IPS DF 6.9 (cell line): ENCODE results near the gene CCR6.

Experiments
- DNase-seq: peaks from one replicate; pipeline ENCODE4 v3.0.0-alpha.2; 2013; ENCODE audit warnings: low read depth, low spot score
- H3K27ac ChIP-seq: one replicate; pipeline ENCODE4 v1.5.1; 2013; ENCODE audit warnings: low read length, control low read depth
- H3K27me3 ChIP-seq: 2 replicates; pipeline ENCODE4 v1.6.1; 2013; ENCODE audit warnings: mild to moderate bottlenecking, low read length; ENCODE audit not compliant: control insufficient read depth, insufficient read depth
- H3K36me3 ChIP-seq: 2 replicates; pipeline ENCODE4 v1.6.1; 2013; ENCODE audit warnings: low read length; ENCODE audit not compliant: control insufficient read depth, insufficient read depth
- H3K4me1 ChIP-seq: 2 replicates; pipeline ENCODE4 v1.6.1; 2013; ENCODE audit warnings: low read length; ENCODE audit not compliant: control insufficient read depth, insufficient read depth
- H3K4me3 ChIP-seq: 2 replicates; pipeline ENCODE4 v1.5.1; 2013; ENCODE audit warnings: mild to moderate bottlenecking, low read length
- H3K9me3 ChIP-seq: 2 replicates; pipeline ENCODE4 v1.6.1; 2013; ENCODE audit warnings: low read length, inconsistent platforms; ENCODE audit not compliant: control insufficient read depth, insufficient read depth
- WGBS: extraction: QIAGEN DNeasy Blood & Tissue Kit; methylation state at CpG from one replicate; pipeline ENCODE4 v1.1.7; 2013; ENCODE audit warnings: mixed read lengths, missing lambda C conversion rate; ENCODE audit not compliant: insufficient read length, insufficient coverage; 5-methylcytosine and 5-hydroxymethylcytosine counted together

CCR6 gene

GRCh38 chr6:167119670-167120582 lies 3.0 kb upstream of the CCR6 start:
- no peaks in the 10 kb centered on the region for H3K9me3 ChIP-seq
- no peaks in the 10 kb centered on the region for H3K4me1 ChIP-seq
- no peaks in the 10 kb centered on the region for H3K27me3 ChIP-seq
- no peak for DNase-seq
- no peak overlapping the region for H3K4me3 ChIP-seq
- no CpG with 5 or more reads among the region's 8 CpGs for WGBS
- no peaks in the 10 kb centered on the region for H3K36me3 ChIP-seq
- H3K27ac ChIP-seq, result no peak overlapping the region

GRCh38 chr6:167120583-167120903 lies 2.4 kb upstream of the CCR6 start:
- no peaks in the 10 kb centered on the region for H3K9me3 ChIP-seq
- no peak overlapping the region for H3K27ac ChIP-seq
- WGBS, result no CpG with 5 or more reads among the region's 1 CpG
- no peaks in the 10 kb centered on the region for H3K36me3 ChIP-seq
- no peaks in the 10 kb centered on the region for H3K4me1 ChIP-seq
- no peaks in the 10 kb centered on the region for H3K27me3 ChIP-seq
- DNase-seq, result no peak
- H3K4me3 ChIP-seq, result no peak overlapping the region

- Histone ChIP-seq H3K4me3 (no peak overlapping the region), H3K4me1 (no peaks in the 10 kb centered on the region), H3K36me3 (no peaks in the 10 kb centered on the region), H3K27me3 (no peaks in the 10 kb centered on the region), H3K27ac (no peak overlapping the region), H3K9me3 (no peaks in the 10 kb centered on the region)
- no peak for DNase-seq
- no CpG with 5 or more reads among the region's 8 CpGs for WGBS
Observed at GRCh38 chr6:167121335-167121841, 1.5 kb upstream of the CCR6 start.

GRCh38 chr6:167122041-167122826 lies 662 bp upstream of the CCR6 start:
- H3K9me3 ChIP-seq, result no peaks in the 10 kb centered on the region
- no peak overlapping the region for H3K27ac ChIP-seq
- DNase-seq, result no peak
- no CpG with 5 or more reads among the region's 23 CpGs for WGBS
- no peaks in the 10 kb centered on the region for H3K27me3 ChIP-seq
- H3K36me3 ChIP-seq, result no peaks in the 10 kb centered on the region
- no peak overlapping the region for H3K4me3 ChIP-seq
- H3K4me1 ChIP-seq, result no peaks in the 10 kb centered on the region

GRCh38 chr6:167124753-167125152 lies 1.9 kb downstream of the CCR6 start:
- H3K36me3 ChIP-seq, result no peaks in the 10 kb centered on the region
- no peaks in the 10 kb centered on the region for H3K4me1 ChIP-seq
- H3K27ac ChIP-seq, result no peak overlapping the region
- no peaks in the 10 kb centered on the region for H3K27me3 ChIP-seq
- DNase-seq, result no peak
- WGBS, result no CpG with 5 or more reads among the region's 5 CpGs
- H3K9me3 ChIP-seq, result no peaks in the 10 kb centered on the region
- H3K4me3 ChIP-seq, result no peak overlapping the region

- no peak overlapping the region for H3K4me3 ChIP-seq
- H3K27ac ChIP-seq, result no peak overlapping the region
- H3K4me1 ChIP-seq, result no peaks in the 10 kb centered on the region
- no peaks in the 10 kb centered on the region for H3K27me3 ChIP-seq
- H3K9me3 ChIP-seq, result no peaks in the 10 kb centered on the region
- WGBS, result no CpG with 5 or more reads among the region's 4 CpGs
- no peak for DNase-seq
- H3K36me3 ChIP-seq, result no peaks in the 10 kb centered on the region
Observed at GRCh38 chr6:167125410-167125809, 2.5 kb downstream of the CCR6 start.

- Histone ChIP-seq H3K27ac (no peak overlapping the region), H3K4me1 (no peaks in the 10 kb centered on the region), H3K27me3 (no peaks in the 10 kb centered on the region), H3K9me3 (no peaks in the 10 kb centered on the region), H3K4me3 (no peak overlapping the region), H3K36me3 (no peaks in the 10 kb centered on the region)
- DNase-seq, result no peak
- WGBS, result no CpG with 5 or more reads among the region's 3 CpGs
Observed at GRCh38 chr6:167125855-167126349, 3.0 kb downstream of the CCR6 start.

- H3K9me3 ChIP-seq, result no peaks in the 10 kb centered on the region
- H3K4me3 ChIP-seq, result no peak overlapping the region
- no CpG with 5 or more reads among the region's 14 CpGs for WGBS
- DNase-seq, result no peak
- no peaks in the 10 kb centered on the region; the same call in 1 of the 2 replicates for H3K36me3 ChIP-seq
- no peaks in the 10 kb centered on the region for H3K4me1 ChIP-seq
- H3K27me3 ChIP-seq, result no peaks in the 10 kb centered on the region
- H3K27ac ChIP-seq, result no peak overlapping the region
Observed at GRCh38 chr6:167127785-167128531, 5.1 kb downstream of the CCR6 start.

- no peaks in the 10 kb centered on the region for H3K9me3 ChIP-seq
- no peaks in the 10 kb centered on the region for H3K4me1 ChIP-seq
- H3K4me3 ChIP-seq, result no peak overlapping the region
- no peak overlapping the region for H3K27ac ChIP-seq
- DNase-seq, result no peak
- H3K36me3 ChIP-seq, result no peaks in the 10 kb centered on the region; the same call in 1 of the 2 replicates
- no peaks in the 10 kb centered on the region for H3K27me3 ChIP-seq
- WGBS, result no CpG with 5 or more reads among the region's 6 CpGs
Observed at GRCh38 chr6:167129159-167129558, 6.3 kb downstream of the CCR6 start.

- DNase-seq, result no peak
- H3K27me3 ChIP-seq, result no peaks in the 10 kb centered on the region
- H3K4me1 ChIP-seq, result no peaks in the 10 kb centered on the region
- H3K36me3 ChIP-seq, result no peaks in the 10 kb centered on the region; the same call in 1 of the 2 replicates
- no CpG with 5 or more reads among the region's 4 CpGs for WGBS
- no peak overlapping the region for H3K4me3 ChIP-seq
- H3K9me3 ChIP-seq, result no peaks in the 10 kb centered on the region
- no peak overlapping the region for H3K27ac ChIP-seq
Observed at GRCh38 chr6:167129562-167129961, 6.7 kb downstream of the CCR6 start.
